Erythroblast (primary cell): Measurements from ENCODE around the gene GLOD5.

Experiments
- GATA1 ChIP-seq: IDR thresholded peaks from 2 replicates; pipeline ENCODE4 v1.6.1; 2011; ENCODE audit warnings: low read depth, mild to moderate bottlenecking, control low read depth, low read length, moderate library complexity
- POLR2A ChIP-seq: IDR thresholded peaks from 2 replicates; pipeline ENCODE4 v1.6.1; 2011; ENCODE audit warnings: mild to moderate bottlenecking, low read length

DNA sequence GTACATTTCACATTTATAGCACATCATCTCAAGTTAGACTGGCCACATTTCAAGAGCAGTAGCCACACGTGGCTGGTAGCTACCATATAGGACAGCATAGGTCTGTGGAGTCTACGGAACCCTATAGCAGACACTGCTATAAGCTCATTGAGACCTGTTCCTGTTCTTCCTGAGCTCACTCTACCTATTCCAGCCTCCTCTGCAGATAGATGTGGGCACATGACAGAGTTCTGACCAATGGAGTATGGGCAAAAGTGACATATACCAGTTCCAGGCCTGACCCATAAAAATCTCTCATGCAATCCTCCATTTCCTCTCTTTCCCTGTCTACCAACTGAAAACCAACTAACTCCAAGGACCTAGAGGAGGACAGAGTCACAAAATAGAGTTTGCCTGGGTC is 36.8 kb downstream of the GLOD5 start:
- TF ChIP-seq POLR2A (no peak), GATA1 (no peak)
